Esophagus squamous epithelium (tissue), 5 donors: ENCODE data around the gene ANKFN1. TPM values are rescaled to one million over a fixed set of nuclear protein-coding genes. Genes with fewer than 3 reads are reported as not detected.

Source experiments
- DNase-seq: peaks from one replicate; lab custom pipeline; 2025; lab: John Stamatoyannopoulos, UW
- H3K27ac ChIP-seq, 4 donors: fragments of 200-600 bp; sonication (generic); one replicate each; pipeline ENCODE4 v1.5.1; 2016 to 2019; ENCODE audit warnings: mild to moderate bottlenecking in 1 of 4
- H3K27me3 ChIP-seq, 4 donors: fragments of 200-600 bp; sonication (generic); 1 replicate in 3 of 4; 2 replicates in 1 of 4; pipeline versions ENCODE4 v1.5.1 to v1.6.0; 2017 to 2021; ENCODE audit warnings: antibody characterized with exemption in 1 of 4
- H3K36me3 ChIP-seq, 3 donors: fragments of 200-600 bp; sonication (generic); one replicate each; pipeline ENCODE4 v1.5.1; 2016 to 2019
- H3K4me1 ChIP-seq, 3 donors: fragments of 200-600 bp; sonication (generic); one replicate each; pipeline ENCODE4 v1.5.1; 2017 to 2019
- H3K4me3 ChIP-seq, 4 donors: fragments of 200-600 bp; sonication (generic); 1 replicate in 3 of 4; 2 replicates in 1 of 4; pipeline ENCODE4 v1.5.1; 2016 to 2019; ENCODE audit warnings: mild to moderate bottlenecking in 2 of 4, moderate library complexity in 1 of 4
- H3K9me3 ChIP-seq, 3 donors: fragments of 200-600 bp; sonication (generic); one replicate each; pipeline ENCODE4 v1.5.1; 2016 to 2019
- CTCF ChIP-seq, 6 experiments: fragments of 450-650 bp in 4 of 6; fragments of 200-600 bp in 2 of 6; sonication (generic) in 2 of 6; IDR thresholded peaks; one replicate each; pipeline ENCODE4 v1.5.1; 2016 to 2019; ENCODE audit warnings: antibody characterized with exemption in 6 of 6, mild to moderate bottlenecking in 4 of 6, moderate library complexity in 4 of 6
- POLR2A ChIP-seq, 4 donors: fragments of 450-650 bp; IDR thresholded peaks; one replicate each; pipeline ENCODE4 v1.6.1; 2017; ENCODE audit warnings: antibody characterized with exemption in 4 of 4, mild to moderate bottlenecking in 4 of 4, moderate library complexity in 3 of 4
- WGBS, 2 donors: methylation state at CpG; one replicate each; pipeline ENCODE4 v1.1.5; 2018; 5-methylcytosine and 5-hydroxymethylcytosine counted together
- intact Hi-C: fragments of 100-400 bp; cut with DNase I; formaldehyde crosslinking; loops from one replicate; pipeline ENCODE4 v1.15.0; 2022
- total RNA-seq, 4 donors: library from RNA; depleted of rRNA; stranded (reverse); fragments of >200 nt; gene quantifications; one replicate each; pipeline ENCODE4 v1.1.0, GENCODE V29; 2016
- donor health status: DM: yes; HTN: yes; CAD: no.

Gene ANKFN1
- total RNA-seq, 4 donors from 2014 or later: under 0.01 to 0.31 TPM; not detected in 2

- H3K4me1 ChIP-seq: no peaks in the 10 kb centered on the region
- no peak overlapping the region for H3K27ac ChIP-seq
- no peaks in the 10 kb centered on the region for H3K36me3 ChIP-seq
- no peak for TF ChIP-seq POLR2A (IDR thresholded peaks at IDR 0.05)
- no peak for TF ChIP-seq CTCF (IDR thresholded peaks at IDR 0.05)
- no peak overlapping the region for H3K4me3 ChIP-seq
- no peak for DNase-seq
- H3K9me3 ChIP-seq: no peaks in the 10 kb centered on the region
- H3K27me3 ChIP-seq: no peaks in the 10 kb centered on the region
- intact Hi-C loops: no loop called here
- 75 to 77% methylated on average over 7 of the region's 7 CpGs for WGBS, 2 donors
Measured at GRCh38 chr17:56186222-56186786, 33.0 kb downstream of the ANKFN1 start.

GRCh38 chr17:56203430-56203829, 50.2 kb downstream of the ANKFN1 start:
- TF ChIP-seq POLR2A (IDR thresholded peaks at IDR 0.05) (no peak), CTCF (IDR thresholded peaks at IDR 0.05) (no peak)
- Histone ChIP-seq H3K4me3 (no peak overlapping the region), H3K4me1 (no peaks in the 10 kb centered on the region), H3K27me3 (no peaks in the 10 kb centered on the region), H3K9me3 (no peaks in the 10 kb centered on the region), H3K36me3 (no peaks in the 10 kb centered on the region), H3K27ac (no peak overlapping the region)
- 34 to 43% methylated on average over 5 of the region's 5 CpGs for WGBS, 2 donors
- DNase-seq: no peak
- intact Hi-C loops: no loop called here

- no peak for TF ChIP-seq POLR2A (IDR thresholded peaks at IDR 0.05)
- TF ChIP-seq CTCF (IDR thresholded peaks at IDR 0.05): no peak
- intact Hi-C loops: no loop called here
- Histone ChIP-seq H3K9me3 (no peaks in the 10 kb centered on the region), H3K4me3 (no peak overlapping the region), H3K36me3 (no peaks in the 10 kb centered on the region), H3K27ac (no peak overlapping the region), H3K27me3 (no peaks in the 10 kb centered on the region), H3K4me1 (no peaks in the 10 kb centered on the region)
- 64 to 83% methylated on average over 6 of the region's 6 CpGs for WGBS, 2 donors
- no peak for DNase-seq
Measured at GRCh38 chr17:56206351-56206750, 53.1 kb downstream of the ANKFN1 start.

- Histone ChIP-seq H3K36me3 (no peaks in the 10 kb centered on the region), H3K27me3 (peaks cover 0 to 6% (median 0%) of the 10 kb centered on the region in 4 donors), H3K27ac (no peak overlapping the region), H3K4me3 (no peak overlapping the region), H3K4me1 (no peaks in the 10 kb centered on the region), H3K9me3 (no peaks in the 10 kb centered on the region)
- 72 to 81% methylated on average over 5 to 6 of the region's 6 CpGs for WGBS, 2 donors
- DNase-seq: no peak
- no peak for TF ChIP-seq CTCF (IDR thresholded peaks at IDR 0.05)
- TF ChIP-seq POLR2A (IDR thresholded peaks at IDR 0.05): no peak
- intact Hi-C loops: no loop called here
Measured at GRCh38 chr17:56213031-56213430, 59.8 kb downstream of the ANKFN1 start.

- Histone ChIP-seq H3K27me3 (peaks cover 0 to 6% (median 0%) of the 10 kb centered on the region in 4 donors), H3K9me3 (no peaks in the 10 kb centered on the region), H3K27ac (no peak overlapping the region), H3K4me3 (no peak overlapping the region), H3K36me3 (no peaks in the 10 kb centered on the region), H3K4me1 (no peaks in the 10 kb centered on the region)
- no peak for DNase-seq
- intact Hi-C loops: no loop called here
- no peak for TF ChIP-seq CTCF (IDR thresholded peaks at IDR 0.05)
- no peak for TF ChIP-seq POLR2A (IDR thresholded peaks at IDR 0.05)
- whole genome bisulfite sequencing, 2 donors: 45 to 81% methylated on average over 2 of the region's 2 CpGs
Measured at GRCh38 chr17:56217921-56218320, 64.6 kb downstream of the ANKFN1 start.
